Right lobe of liver (tissue), 4 donors: ENCODE results near the gene SAPCD1.

ENCODE experiments used
- POLR2A ChIP-seq: fragments of 450-650 bp; IDR thresholded peaks from one replicate; pipeline ENCODE4 v1.6.1; 2017; ENCODE audit warnings: antibody characterized with exemption, mild to moderate bottlenecking
- TF ChIP-seq, protein P1 (sequence below), 4 donors: fragments of 200-600 bp in 3 of 4; fragments of 450-650 bp in 1 of 4; IDR thresholded peaks; one replicate each; pipeline versions ENCODE4 v1.5.1 to v1.8.0; 2016 to 2022; ENCODE audit warnings: antibody characterized with exemption in 4 of 4, mild to moderate bottlenecking in 2 of 4
- donor health status: DM: no; HTN: no; CAD: no.
- donor health status: DM: no; HTN: no; CAD: no.
- donor health status: DM: no; HTN: yes; CAD: no.

- no peak for TF ChIP-seq POLR2A
- TF ChIP-seq, protein P1, sequence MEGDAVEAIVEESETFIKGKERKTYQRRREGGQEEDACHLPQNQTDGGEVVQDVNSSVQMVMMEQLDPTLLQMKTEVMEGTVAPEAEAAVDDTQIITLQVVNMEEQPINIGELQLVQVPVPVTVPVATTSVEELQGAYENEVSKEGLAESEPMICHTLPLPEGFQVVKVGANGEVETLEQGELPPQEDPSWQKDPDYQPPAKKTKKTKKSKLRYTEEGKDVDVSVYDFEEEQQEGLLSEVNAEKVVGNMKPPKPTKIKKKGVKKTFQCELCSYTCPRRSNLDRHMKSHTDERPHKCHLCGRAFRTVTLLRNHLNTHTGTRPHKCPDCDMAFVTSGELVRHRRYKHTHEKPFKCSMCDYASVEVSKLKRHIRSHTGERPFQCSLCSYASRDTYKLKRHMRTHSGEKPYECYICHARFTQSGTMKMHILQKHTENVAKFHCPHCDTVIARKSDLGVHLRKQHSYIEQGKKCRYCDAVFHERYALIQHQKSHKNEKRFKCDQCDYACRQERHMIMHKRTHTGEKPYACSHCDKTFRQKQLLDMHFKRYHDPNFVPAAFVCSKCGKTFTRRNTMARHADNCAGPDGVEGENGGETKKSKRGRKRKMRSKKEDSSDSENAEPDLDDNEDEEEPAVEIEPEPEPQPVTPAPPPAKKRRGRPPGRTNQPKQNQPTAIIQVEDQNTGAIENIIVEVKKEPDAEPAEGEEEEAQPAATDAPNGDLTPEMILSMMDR (IDR thresholded peaks at IDR 0.05) = no peak
These were observed 16.8 kb downstream of the SAPCD1 start for GRCh38 chr6:31778999-31779885.
